ENCODE results near the gene ADGB. TPM values are rescaled to one million over a fixed set of nuclear protein-coding genes. Genes with fewer than 3 reads are reported as not detected.

ADGB gene
- total RNA-seq, 2 experiments from 2014 or later: not detected

- Histone ChIP-seq H3K27ac (ENCODE audit: low read depth in 1 of 2, low read length in 2 of 2) (no peak overlapping the region), H3K4me1 (ENCODE audit: insufficient read depth, low read length) (no peaks in the 10 kb centered on the region), H3K36me3 (ENCODE audit: insufficient read depth, low read length) (no peaks in the 10 kb centered on the region), H3K9me3 (ENCODE audit: control insufficient read depth in 1 of 2, insufficient read depth in 1 of 2, low read length in 2 of 2) (no peaks in the 10 kb centered on the region), H3K4me3 (ENCODE audit: low read length) (no peak overlapping the region), H3K27me3 (ENCODE audit: control insufficient read depth in 1 of 2, insufficient read depth in 2 of 2, low read length in 2 of 2) (no peaks in the 10 kb centered on the region)
- H3K36me3 Mint-ChIP-seq (ENCODE audit: low read depth): no peaks in the 10 kb centered on the region
- H3K9me3 Mint-ChIP-seq: no peaks in the 10 kb centered on the region
- peak in 1 of 14 experiments; percentile 7 for DNase-seq
- H3K4me1 Mint-ChIP-seq (ENCODE audit: low read depth): no peaks in the 10 kb centered on the region
- CTCF ChIA-PET: no interaction called here
- H3K27ac Mint-ChIP-seq: no peak overlapping the region
- H3K27me3 Mint-ChIP-seq: peaks cover 3% of the 10 kb centered on the region
- no peak for TF ChIP-seq CTCF (IDR thresholded peaks at IDR 0.05)
- intact Hi-C loops (cut with DNase I, micrococcal nuclease): no loop called here
- ATAC-seq (ENCODE audit: poor library complexity): no peak
- no peak overlapping the region for H3K4me3 Mint-ChIP-seq
- POLR2A ChIA-PET: no interaction called here
These were observed 8.3 kb upstream of the ADGB start for GRCh38 chr6:146590492-146590891.

- Mint-ChIP-seq H3K36me3 (ENCODE audit: low read depth) (no peaks in the 10 kb centered on the region), H3K27ac (no peak overlapping the region), H3K9me3 (no peaks in the 10 kb centered on the region), H3K4me3 (no peak overlapping the region), H3K4me1 (ENCODE audit: low read depth) (no peaks in the 10 kb centered on the region), H3K27me3 (peaks cover 7% of the 10 kb centered on the region)
- Histone ChIP-seq H3K9me3 (ENCODE audit: control insufficient read depth in 1 of 2, insufficient read depth in 1 of 2, low read length in 2 of 2) (no peaks in the 10 kb centered on the region), H3K36me3 (ENCODE audit: insufficient read depth, low read length) (no peaks in the 10 kb centered on the region), H3K4me1 (ENCODE audit: insufficient read depth, low read length) (no peaks in the 10 kb centered on the region), H3K27me3 (ENCODE audit: control insufficient read depth in 1 of 2, insufficient read depth in 2 of 2, low read length in 2 of 2) (no peaks in the 10 kb centered on the region), H3K27ac (ENCODE audit: low read depth in 1 of 2, low read length in 2 of 2) (no peak overlapping the region), H3K4me3 (ENCODE audit: low read length) (no peak overlapping the region)
- ChIA-PET CTCF (no interaction called here), POLR2A (no interaction called here)
- intact Hi-C loops (cut with DNase I, micrococcal nuclease): no loop called here
- no peak for DNase-seq
- TF ChIP-seq CTCF (IDR thresholded peaks at IDR 0.05): no peak
- ATAC-seq (ENCODE audit: poor library complexity): no peak
These were observed 6.3 kb upstream of the ADGB start for GRCh38 chr6:146592451-146592850.

GRCh38 chr6:146593986-146594385 is 4.8 kb upstream of the ADGB start:
- intact Hi-C loops (cut with DNase I, micrococcal nuclease): no loop called here
- Histone ChIP-seq H3K4me3 (ENCODE audit: low read length) (no peak overlapping the region), H3K9me3 (ENCODE audit: control insufficient read depth in 1 of 2, insufficient read depth in 1 of 2, low read length in 2 of 2) (no peaks in the 10 kb centered on the region), H3K27ac (ENCODE audit: low read depth in 1 of 2, low read length in 2 of 2) (no peak overlapping the region), H3K36me3 (ENCODE audit: insufficient read depth, low read length) (no peaks in the 10 kb centered on the region), H3K27me3 (ENCODE audit: control insufficient read depth in 1 of 2, insufficient read depth in 2 of 2, low read length in 2 of 2) (no peaks in the 10 kb centered on the region), H3K4me1 (ENCODE audit: insufficient read depth, low read length) (peaks cover 1% of the 10 kb centered on the region)
- Mint-ChIP-seq H3K27me3 (peaks cover 9% of the 10 kb centered on the region), H3K36me3 (ENCODE audit: low read depth) (no peaks in the 10 kb centered on the region), H3K4me1 (ENCODE audit: low read depth) (peaks cover 2% of the 10 kb centered on the region), H3K9me3 (no peaks in the 10 kb centered on the region), H3K27ac (no peak overlapping the region), H3K4me3 (no peak overlapping the region)
- ChIA-PET CTCF (no interaction called here), POLR2A (no interaction called here)
- DNase-seq (peak in 2 of 14 experiments; percentile 13 to 14), ATAC-seq (ENCODE audit: poor library complexity) (no peak)
- no peak for TF ChIP-seq CTCF (IDR thresholded peaks at IDR 0.05)
